Fibroblast of villous mesenchyme (primary cell): ENCODE data around the gene TMEM40. TPM values are rescaled to one million over a fixed set of nuclear protein-coding genes. Genes with fewer than 3 reads are reported as not detected.

Source experiments
- DNase-seq: peaks from one replicate; pipeline ENCODE4 v3.0.0-alpha.2; 2010; ENCODE audit warnings: low read depth
- H3K4me3 ChIP-seq: 2 replicates; pipeline ENCODE4 v1.5.1; 2011; ENCODE audit warnings: low read depth, mild to moderate bottlenecking, low read length
- total RNA-seq: library from RNA; depleted of rRNA; stranded (reverse); fragments of >200 nt; gene quantifications from 2 replicates; pipeline ENCODE4 v1.2.3, GENCODE V29; 2012
- TF ChIP-seq, protein P1 (sequence below): IDR thresholded peaks from 2 replicates; pipeline ENCODE4 v1.5.1; 2012; ENCODE audit warnings: low read depth, mild to moderate bottlenecking, low read length; ENCODE audit not compliant: insufficient read depth

TMEM40 gene
- total RNA-seq, 1 donor = under 0.01 TPM

DNA sequence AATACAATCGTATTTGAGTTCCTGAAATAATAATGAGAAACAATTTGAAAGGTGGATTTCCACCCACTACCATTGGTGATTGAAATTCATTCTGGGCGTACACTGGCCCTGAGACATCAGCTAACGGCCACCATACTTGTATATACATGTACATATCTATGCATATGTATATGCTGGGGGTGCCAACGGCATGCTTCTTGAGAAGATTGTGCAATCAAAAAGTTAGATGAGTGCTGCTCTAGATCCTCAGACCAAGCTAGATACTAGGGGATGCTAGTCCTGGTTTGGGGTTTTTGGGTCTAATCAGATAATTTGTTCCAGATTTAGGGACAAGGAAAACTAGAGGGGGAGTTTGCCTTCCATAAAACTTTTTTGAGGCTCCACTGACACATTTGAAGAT lies 2.9 kb downstream of the TMEM40 start:
- TF ChIP-seq, protein P1, sequence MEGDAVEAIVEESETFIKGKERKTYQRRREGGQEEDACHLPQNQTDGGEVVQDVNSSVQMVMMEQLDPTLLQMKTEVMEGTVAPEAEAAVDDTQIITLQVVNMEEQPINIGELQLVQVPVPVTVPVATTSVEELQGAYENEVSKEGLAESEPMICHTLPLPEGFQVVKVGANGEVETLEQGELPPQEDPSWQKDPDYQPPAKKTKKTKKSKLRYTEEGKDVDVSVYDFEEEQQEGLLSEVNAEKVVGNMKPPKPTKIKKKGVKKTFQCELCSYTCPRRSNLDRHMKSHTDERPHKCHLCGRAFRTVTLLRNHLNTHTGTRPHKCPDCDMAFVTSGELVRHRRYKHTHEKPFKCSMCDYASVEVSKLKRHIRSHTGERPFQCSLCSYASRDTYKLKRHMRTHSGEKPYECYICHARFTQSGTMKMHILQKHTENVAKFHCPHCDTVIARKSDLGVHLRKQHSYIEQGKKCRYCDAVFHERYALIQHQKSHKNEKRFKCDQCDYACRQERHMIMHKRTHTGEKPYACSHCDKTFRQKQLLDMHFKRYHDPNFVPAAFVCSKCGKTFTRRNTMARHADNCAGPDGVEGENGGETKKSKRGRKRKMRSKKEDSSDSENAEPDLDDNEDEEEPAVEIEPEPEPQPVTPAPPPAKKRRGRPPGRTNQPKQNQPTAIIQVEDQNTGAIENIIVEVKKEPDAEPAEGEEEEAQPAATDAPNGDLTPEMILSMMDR = no peak
- no peak overlapping the region for H3K4me3 ChIP-seq
- no peak for DNase-seq

DNA sequence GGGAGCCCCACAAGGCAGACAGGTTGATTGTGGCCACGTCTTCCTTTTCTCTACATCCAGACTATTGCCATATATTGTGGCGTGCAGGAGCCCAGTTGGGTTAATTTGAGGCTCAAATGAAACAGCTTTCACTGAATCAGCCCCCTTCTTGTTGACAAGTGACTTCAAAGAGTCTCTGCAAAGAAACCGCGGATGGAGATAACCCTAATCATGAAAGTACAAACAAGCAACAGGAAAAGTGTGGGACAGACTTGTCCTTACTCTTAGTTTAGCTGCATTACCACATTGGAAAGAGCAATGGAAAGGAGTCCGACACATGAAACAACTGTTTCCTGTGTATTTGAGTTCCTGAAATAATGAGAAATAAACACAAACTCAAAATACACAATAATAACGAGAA lies 3.3 kb downstream of the TMEM40 start:
- TF ChIP-seq, protein P1 = no peak
- DNase-seq = no peak
- no peak overlapping the region for H3K4me3 ChIP-seq

DNA sequence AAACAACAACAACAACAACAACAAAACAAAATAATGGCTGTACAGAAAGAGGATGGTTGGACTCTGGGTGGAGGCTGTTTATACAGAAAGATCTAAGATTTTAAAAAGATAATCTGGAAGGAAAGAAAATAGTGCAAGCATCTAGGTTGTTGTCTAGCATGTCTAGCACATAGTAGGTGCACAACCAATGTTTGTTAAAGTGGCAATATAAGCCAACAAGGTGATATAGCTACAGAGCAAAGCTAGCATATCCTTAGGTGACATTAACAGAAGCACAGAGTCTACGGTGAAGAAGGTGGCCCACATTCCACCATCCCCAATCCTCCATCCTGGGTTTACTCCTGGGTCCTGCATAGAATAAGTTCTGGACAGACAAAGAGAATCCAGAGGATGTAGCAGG lies 4.7 kb downstream of the TMEM40 start:
- DNase-seq = no peak
- TF ChIP-seq, protein P1 = no peak
- no peak overlapping the region for H3K4me3 ChIP-seq

DNA sequence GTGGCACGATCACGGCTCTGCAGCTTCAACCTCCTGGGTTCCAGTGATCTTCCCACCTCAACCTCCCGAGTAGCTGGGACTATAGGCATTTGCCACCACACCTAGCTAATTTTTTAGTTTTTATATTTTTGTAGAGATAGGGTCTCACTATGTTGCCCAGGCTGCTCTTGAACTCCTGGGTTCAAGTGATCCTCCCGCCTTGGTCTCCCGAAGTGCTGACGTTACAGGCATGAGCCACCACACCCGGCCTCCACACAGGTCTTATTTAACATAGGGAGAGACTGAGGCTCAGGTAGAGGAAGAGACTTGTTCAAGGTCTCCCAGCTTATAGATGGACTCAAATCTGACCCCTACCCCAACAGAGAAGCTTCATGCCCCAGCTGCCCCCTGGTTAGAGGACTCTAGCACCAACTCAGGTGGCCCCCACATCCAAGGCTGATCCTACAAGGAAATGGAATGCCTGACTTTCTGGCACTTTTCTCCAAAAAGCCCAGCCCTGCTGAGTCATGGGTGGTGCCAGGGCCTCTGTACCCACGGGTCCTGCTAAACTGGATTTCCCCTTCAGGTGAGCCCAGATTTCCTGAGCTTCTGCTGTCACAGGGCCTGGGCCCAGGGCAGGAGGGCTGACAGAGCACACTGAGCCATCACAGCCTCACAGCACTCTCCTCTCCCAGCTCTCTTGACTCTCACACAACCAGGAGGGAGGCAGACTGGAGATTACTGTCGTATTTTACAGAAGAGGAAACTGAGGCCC lies 5.6 kb downstream of the TMEM40 start:
- TF ChIP-seq, protein P1 = no peak
- no peak overlapping the region for H3K4me3 ChIP-seq
- DNase-seq = no peak

DNA sequence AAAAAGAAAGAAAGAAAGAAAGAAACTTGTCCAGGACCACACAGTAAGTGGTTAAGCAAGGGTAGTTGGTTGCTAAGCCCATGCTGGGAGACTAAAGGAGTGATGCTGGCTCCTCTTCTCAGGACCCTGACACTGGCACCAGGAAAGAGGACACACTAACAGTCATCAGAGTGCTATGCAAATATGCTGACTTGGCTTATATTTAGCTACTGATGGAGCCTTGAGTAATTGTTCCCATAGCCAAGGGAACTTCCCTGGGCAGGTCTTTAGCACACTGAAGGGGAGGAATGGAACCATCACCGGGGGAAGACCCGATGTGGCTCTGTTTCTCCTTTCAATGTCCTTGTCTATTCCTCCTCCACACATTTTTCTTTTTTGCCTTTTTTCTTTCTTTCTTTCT lies 6.2 kb downstream of the TMEM40 start:
- TF ChIP-seq, protein P1 = no peak
- DNase-seq = no peak
- no peak overlapping the region for H3K4me3 ChIP-seq

DNA sequence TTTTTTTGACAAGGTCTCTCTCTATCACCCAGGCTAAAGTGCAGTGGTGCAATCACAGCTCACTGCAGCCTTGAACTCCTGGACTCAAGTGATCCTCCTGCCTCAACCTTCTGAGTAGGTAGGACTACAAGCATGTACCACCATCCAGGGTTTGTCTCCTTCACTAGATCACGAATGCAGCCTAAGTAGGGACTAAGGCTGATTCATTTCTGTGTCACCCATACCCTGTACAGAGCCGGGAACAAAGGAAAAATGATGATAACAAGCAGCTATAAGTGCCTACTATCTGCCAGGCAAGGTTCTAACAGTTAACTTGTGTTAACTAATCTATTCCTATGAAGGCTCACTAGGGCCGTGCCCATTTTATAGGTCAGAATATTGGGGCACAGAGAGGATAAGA lies 7.0 kb downstream of the TMEM40 start:
- no peak overlapping the region for H3K4me3 ChIP-seq
- no peak for DNase-seq
- TF ChIP-seq, protein P1 = no peak

DNA sequence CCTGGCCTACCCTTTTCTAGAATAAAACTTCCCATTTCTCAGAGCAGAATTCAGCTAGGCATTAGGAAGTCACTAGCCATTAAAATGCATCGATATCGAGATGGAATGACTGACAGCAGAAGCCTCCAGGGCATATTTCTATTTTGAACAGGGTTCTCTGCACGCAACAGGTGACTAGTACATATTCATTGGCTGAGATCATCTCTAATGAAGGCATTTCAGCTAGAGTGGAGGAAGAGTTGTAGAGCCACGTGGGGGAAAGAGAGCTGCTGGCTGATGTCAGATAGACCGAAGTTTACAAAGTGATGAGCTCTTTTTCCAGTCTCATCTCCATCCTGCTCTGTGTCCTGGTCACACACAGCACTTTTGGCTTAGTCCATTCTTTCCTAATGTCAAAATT lies 7.5 kb downstream of the TMEM40 start:
- no peak for DNase-seq
- TF ChIP-seq, protein P1 = no peak
- no peak overlapping the region for H3K4me3 ChIP-seq
